Suprapubic skin (tissue), 4 donors: ENCODE measurements around the gene PROZ.

ENCODE experiments used
- EP300 ChIP-seq: sonication (generic); formaldehyde crosslinking; IDR thresholded peaks from one replicate; pipeline ENCODE4 v1.6.1; 2017; ENCODE audit warnings: antibody characterized with exemption
- POLR2A ChIP-seq, 2 donors: fragments of 450-650 bp; IDR thresholded peaks; one replicate each; pipeline ENCODE4 v1.6.1; 2017; ENCODE audit warnings: antibody characterized with exemption in 2 of 2, mild to moderate bottlenecking in 2 of 2, moderate library complexity in 2 of 2
- POLR2AphosphoS5 ChIP-seq, 3 donors: sonication (generic); formaldehyde crosslinking; IDR thresholded peaks; one replicate each; pipeline ENCODE4 v1.6.1; 2017; ENCODE audit warnings: antibody characterized with exemption in 3 of 3
- TF ChIP-seq, protein P1 (sequence below), 2 donors: fragments of 200-600 bp in 1 of 2; fragments of 450-650 bp in 1 of 2; sonication (generic) in 1 of 2; IDR thresholded peaks; one replicate each; pipeline ENCODE4 v1.5.1; 2016 to 2019; ENCODE audit warnings: antibody characterized with exemption in 2 of 2, mild to moderate bottlenecking in 1 of 2, moderate library complexity in 1 of 2

DNA sequence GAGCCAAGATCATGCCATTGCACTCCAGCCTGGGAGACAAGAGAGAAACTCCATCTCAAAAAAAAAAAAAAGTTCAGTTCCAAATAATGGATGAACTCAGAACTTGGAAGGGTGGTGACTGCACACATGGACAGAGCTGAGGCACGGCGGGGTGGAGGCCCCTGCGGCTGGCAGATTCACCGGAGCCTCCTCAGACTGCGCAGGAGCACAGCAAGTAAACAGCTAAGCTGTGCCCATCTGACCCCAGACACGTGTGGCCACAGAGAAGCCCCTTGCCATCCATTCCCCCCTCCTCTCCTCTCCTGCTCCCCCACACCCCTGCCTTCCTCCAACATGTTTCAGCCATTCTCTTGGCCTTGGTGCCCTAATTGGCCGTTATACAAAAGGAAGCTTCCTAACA is 15.6 kb upstream of the PROZ start:
- no peak for TF ChIP-seq POLR2AphosphoS5 (IDR thresholded peaks at IDR 0.05)
- TF ChIP-seq, protein P1, sequence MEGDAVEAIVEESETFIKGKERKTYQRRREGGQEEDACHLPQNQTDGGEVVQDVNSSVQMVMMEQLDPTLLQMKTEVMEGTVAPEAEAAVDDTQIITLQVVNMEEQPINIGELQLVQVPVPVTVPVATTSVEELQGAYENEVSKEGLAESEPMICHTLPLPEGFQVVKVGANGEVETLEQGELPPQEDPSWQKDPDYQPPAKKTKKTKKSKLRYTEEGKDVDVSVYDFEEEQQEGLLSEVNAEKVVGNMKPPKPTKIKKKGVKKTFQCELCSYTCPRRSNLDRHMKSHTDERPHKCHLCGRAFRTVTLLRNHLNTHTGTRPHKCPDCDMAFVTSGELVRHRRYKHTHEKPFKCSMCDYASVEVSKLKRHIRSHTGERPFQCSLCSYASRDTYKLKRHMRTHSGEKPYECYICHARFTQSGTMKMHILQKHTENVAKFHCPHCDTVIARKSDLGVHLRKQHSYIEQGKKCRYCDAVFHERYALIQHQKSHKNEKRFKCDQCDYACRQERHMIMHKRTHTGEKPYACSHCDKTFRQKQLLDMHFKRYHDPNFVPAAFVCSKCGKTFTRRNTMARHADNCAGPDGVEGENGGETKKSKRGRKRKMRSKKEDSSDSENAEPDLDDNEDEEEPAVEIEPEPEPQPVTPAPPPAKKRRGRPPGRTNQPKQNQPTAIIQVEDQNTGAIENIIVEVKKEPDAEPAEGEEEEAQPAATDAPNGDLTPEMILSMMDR (IDR thresholded peaks at IDR 0.05) = no peak
- no peak for TF ChIP-seq POLR2A (IDR thresholded peaks at IDR 0.05)
- TF ChIP-seq EP300 = no peak
